Endometrial microvascular endothelial cells (primary cell): ENCODE results near the gene GPBP1. TPM values are rescaled to one million over a fixed set of nuclear protein-coding genes. Genes with fewer than 3 reads are reported as not detected.

Experiments
- in situ Hi-C: cut with HindIII; loops from 2 replicates; pipeline ENCODE4 v1.10.0; 2017; ENCODE audit warnings: low sequenced_read_pairs, low pct_unique_long_range_greater_than_20kb; ENCODE audit errors: inconsistent ontology term
- total RNA-seq: library from RNA; depleted of rRNA; stranded (reverse); fragments of >200 nt; gene quantifications from one replicate; pipeline ENCODE4 v1.2.3, GENCODE V29; 2015; ENCODE audit errors: inconsistent ontology term

GPBP1 gene
- total RNA-seq, 1 donor from 2014 or later = 37.4 TPM

DNA sequence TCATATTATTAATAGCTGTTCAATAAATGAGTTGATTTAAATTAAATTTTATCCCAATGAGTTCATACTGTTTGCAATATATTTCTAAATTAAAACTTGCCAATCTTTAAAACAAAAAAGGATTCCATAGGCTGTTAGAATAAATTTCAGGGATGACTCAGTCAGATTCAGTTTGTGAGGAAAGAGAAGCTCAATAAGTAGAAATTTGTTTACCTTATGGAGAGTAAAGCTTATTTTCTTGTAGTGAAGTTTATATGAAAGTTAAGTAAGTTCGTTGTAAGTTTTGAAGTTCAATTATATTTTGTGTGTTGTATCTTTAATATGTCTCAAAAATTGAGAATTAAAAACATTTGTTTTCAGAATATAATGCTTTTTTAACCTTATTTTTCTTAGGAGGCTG is 29.0 kb downstream of the GPBP1 start:
- in situ Hi-C loops = no loop called here

DNA sequence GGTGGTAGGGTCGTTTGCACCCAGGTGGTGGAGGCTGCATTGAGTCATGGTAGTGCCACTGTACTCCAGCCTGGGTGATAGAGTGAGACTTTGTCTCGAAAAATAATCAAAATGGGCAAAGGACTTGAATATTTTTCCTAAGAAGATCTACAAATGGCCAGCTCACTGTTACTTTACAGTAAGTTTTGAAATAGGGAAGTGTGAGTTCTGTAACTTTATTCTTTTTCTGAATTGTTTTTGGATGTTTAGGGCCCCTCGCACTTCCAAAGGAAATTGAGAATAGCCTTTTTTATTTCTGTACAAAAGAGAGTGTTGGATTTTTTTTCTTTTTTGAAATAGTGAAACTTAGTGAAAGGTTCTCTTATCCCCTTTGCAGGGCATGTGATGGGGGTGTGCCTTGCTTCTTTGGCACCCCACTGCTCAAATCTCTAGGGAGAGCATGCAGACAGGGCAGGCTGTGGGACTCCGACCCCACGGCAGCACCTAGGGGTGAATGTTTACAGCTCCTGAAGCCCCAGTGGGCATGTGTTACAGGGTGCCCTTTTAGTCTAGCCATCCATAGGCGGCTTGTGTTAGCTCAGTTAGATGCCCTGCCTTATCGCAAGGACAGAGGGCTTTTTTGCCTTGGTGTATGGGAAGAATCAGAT is 33.3 kb downstream of the GPBP1 start:
- in situ Hi-C loops = no loop called here

DNA sequence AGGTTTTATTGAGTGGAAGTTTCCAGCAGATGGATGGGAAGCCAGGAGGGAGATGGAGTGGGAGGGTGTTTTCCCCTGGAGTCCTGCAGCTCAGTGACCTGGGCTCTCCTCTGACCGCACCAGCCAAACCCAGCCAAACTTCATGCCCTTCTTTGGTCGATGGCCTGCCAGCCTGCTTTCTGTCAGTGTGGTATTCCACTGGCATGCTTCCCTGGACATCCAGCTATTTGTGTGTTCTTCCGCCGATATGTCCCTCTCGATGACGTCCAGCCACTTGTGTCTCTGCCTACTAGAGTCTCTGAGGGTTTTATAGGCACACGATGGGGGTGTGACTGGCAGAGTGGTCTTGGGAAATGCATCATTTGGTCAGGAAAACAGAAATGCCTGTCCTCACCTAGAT is 33.8 kb downstream of the GPBP1 start:
- in situ Hi-C loops = no loop called here

DNA sequence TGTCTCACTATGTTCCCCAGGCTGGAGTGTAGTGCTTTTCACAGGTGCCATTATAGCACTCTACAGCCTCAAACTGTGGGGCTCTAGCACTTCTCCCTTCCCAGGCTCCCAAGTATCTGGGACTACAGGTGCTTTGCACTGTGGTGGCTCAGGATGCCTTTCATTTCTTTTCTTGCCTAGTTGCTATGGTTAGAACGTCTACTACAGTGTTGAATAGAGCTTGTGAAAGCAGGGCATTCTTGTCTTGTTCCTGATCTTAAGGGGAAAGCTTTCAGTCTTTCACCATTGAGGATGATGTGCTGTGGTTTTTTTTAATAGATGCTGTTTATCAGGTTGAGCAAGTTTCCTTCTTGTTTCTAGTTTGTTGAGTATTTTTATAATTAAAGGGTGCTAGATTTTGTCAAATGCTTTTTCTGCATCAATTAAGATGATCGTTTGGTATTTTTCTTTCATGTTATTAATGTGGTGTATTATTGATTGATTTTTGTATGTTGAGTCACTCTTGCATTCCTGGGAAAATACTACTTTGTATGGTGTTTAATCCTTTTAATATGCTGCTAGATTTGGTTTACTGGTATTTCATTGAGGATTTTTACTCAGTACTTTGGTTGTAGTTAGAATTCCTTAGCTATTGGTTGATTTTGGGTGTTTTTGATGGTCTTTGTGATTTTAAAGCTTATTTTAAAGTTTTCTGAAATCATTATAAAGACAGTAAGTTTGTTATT is 35.6 kb downstream of the GPBP1 start:
- in situ Hi-C loops = no loop called here

DNA sequence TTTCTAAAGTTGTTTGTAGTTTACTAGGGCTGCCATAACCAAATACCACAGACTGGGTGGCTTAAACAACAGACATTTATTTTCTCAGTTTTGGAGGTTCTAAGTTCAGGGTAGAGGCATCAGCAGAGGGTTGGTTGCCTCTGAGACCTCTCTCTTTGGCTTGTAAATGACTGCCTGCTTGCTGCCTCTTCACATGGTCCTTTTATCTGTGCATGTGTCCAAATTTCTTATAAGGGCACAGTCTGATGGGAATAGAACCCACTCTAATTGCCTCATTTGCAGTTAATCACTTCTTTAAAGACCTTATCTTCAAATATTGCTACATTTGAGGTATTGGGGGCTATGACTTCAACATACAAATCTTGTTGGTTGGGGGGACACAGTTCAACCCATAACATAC is 36.8 kb downstream of the GPBP1 start:
- in situ Hi-C loops = no loop called here

DNA sequence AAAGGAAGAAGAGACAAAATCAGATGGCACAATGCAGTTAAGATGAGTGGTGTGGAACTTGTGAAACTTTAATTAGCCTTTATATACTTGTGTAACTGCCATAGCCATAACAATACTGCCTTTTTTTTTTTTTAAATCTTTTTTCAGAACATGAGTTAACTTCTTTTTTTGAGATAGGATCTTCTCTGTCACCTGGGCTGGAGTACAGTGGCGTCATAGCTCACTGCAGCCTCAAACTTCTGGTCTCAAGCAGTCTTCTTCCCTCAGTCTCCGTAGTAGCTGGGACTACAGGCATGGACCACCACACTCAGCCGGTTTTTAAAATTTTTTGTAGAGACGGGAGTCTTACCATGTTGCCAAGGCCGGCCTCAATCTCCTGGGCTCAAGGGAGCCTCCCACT is 37.2 kb downstream of the GPBP1 start:
- in situ Hi-C loops = no loop called here

DNA sequence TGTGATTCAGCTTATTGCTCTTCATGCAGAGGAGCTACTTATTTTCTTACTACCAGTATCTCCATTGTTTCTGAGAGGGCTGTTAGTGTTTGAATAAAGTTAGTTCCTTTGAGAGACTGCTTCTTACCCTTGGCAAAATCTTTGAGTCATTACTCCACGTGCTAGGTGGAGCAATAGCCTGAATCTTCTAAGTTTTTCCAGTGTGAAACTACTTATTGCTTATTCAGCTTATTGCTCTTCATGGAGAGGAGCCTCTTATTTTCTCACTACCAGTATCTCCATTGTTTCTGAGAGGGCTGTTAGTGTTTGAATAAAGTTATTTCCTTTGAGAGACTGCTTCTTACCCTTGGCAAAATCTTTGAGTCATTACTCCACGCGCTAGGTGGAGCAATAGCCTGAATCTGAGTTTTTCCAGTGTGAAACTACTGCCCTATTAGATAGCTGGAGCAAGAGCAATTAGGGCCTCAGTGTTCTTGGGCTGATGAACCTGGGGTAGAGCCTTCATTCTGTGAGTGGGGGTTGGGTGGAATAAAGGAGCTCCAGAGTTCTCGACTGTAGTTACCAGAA is 41.9 kb downstream of the GPBP1 start:
- in situ Hi-C loops = no loop called here

DNA sequence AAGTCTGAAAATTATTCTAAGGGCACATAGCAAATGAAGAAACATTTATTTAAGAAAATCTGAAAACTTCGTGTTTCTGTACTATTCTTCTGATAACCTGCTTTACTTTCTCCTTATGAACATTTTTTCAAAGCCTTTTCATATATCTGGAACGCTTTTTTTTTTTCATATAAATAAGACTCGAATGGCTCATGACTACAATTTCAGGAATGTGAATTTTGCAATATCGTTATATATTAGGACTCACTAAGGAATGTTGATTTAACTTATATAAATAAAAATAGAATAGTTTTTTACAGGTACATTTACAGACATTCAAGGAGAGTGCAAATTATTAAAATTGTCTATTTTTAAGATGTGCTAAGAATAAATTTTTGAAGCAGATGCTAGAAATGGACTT is 42.9 kb downstream of the GPBP1 start:
- in situ Hi-C loops = no loop called here

DNA sequence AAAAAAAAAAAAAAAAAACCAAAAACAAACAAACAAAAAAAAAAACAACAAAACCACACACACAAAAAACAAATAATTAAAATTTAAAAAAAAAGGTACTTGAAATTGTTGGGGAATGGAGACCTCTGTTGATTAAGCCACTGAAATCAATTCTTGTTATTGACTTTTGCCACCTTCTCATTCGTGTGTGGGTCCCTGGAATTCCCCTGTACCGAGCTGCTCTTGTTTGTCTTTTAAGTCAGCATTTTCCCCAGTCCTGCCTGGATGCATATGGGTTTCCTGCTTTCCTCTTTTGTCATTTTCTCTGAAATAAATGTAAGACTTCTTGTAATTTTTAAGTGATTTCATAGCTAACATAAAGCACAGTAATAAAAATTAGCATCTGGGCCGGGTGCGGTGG is 45.5 kb downstream of the GPBP1 start:
- in situ Hi-C loops = no loop called here

DNA sequence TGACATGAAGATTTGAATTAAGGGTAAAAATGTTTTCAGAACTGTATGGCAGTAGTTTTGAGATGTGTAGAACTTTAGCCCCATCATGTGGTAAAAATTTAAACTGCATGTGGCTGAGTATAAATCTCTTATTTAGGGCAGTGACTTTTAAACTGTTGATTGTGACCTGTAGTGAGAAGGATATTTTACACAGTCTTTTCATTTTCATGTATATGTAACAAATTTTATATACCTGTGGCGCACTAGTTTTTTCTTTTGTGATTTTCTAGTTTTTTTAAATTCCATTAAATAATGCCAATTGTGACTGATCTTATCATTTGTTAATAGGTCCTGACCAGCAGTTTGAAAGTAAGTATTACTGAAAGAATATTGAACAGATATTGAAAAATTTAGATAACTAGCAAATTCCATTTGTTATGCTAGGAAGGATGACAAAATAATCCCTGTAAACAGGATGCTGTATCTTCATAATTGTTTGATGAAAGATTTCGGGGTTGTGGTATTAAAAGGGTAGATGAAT is 47.2 kb downstream of the GPBP1 start:
- in situ Hi-C loops = no loop called here

DNA sequence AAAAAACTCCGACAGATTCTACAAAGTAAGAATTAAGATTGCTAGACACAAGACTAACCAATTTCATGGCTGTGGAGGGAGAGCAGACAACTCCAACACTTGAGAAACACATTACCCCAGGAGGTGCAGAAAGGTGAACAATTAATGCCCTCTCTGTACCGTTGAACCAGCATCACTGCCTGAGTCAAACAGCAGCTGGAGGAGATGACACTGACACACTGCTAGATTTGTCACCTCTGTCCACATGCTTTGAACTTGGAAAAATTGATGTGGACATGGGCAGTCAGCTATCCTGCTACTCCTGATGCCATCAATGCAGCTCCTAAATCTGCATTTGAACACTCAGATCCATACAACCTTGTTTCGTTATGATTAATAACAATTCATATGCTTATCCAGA is 51.7 kb downstream of the GPBP1 start:
- in situ Hi-C loops = no loop called here

DNA sequence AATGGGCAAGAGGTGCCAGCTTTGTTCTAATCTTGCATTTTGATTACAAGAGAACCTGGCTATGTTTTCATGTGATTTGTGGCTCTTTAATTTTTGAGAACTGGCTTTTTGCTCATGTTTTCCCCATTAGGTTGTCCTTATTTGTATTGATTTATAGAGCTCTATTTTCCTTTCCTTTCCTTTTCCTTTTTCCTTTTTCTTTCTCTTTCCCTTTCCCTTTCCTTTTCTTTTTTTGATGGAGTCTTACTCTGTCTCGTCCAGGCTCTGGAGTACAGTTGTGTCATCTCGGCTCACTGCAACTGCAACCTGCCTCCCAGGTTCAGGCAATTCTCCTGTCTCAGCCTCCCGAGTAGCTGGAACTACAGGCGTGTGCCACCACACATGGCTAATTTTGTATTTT is 55.5 kb downstream of the GPBP1 start:
- in situ Hi-C loops = no loop called here

DNA sequence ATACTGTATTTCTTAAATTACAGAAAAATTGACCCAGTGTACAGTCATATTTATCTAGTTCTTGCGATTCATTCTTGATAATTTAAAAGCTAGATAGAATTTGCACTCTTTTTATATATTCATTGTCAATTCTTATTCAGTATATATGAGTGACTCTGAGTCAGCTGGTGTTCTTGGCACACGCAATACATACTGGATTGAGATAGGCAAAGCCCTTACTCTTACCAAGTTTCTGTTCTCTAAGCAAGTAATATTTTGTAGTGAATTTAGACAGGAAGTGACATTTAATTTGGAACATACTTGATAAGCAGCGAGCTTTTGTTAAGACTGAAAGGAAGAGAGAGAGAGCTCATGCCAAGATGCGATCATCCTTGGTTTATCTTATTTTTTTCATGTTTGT is 57.7 kb downstream of the GPBP1 start:
- in situ Hi-C loops = no loop called here

DNA sequence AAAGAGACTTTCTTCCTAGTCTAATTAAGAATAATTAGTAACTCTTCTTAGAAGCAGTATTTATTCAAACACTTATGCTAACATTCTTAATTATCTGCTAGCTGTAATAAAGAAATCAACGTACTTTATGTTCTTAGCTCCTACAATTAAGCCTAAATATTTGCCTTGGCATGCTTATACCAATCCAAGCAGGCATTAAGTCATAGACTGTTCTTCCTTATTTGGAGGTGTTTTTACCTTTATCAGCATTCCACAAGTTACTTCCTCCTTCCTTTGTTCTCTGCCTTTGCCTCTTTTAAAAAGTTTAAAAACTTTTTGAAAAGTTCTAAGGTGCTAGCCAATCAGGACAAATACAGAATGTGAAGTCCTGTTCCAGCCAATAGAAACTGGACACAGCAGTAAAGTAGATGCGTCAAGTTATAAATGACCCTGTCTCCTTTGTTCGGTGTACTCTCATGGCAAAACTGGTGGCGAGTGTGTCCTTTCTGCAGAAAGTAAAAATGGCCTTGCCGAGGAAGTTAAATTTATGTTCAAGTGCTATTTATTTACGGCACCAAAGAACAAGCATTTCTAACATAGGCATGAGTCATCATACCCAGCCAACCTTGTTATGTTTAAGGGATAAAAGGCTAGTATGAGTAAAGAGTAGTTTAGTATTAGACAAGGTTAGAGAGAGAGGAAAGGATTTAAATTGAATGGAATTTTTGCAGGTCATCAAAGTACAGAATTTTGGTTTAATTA is 58.6 kb downstream of the GPBP1 start:
- in situ Hi-C loops = no loop called here

DNA sequence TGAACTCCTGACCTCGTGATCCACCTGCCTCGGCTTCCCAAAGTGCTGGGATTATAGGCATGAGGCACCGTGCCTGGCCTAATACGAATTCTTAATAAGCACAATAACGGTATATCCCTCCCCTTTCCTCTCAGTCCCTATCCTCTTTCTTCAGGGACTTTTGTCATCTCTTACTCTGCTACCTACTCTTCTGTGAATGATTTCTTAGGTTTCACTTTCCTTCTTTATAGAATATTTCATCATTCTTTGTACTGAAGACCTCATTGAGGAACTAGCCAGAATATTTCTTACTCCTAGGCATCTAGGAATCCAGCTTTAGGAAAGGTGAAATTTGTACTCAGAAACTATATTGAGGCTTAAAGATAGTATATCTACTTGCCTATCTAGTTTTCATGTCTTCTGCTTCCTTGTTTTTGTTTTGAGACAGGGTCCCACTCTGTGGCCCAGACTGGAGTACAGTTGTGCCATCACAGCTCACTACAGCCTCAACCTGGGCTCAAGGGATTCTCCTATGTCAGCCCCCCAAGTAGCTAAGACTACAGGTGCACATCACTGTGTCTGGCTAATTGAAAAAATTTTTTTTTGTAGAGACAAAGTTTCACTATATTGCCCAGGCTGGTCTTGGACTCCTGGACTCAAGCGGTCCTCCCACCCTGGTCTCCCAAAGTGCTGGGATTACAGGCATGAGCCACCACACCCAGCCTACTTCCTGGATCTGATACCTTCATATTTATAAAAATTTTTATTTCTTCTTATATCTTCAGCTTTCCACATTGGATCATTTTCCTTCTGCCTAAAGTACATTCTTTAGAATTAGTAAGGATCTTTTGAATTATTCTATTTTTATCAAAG is 69.7 kb downstream of the GPBP1 start:
- in situ Hi-C loops = no loop called here

DNA sequence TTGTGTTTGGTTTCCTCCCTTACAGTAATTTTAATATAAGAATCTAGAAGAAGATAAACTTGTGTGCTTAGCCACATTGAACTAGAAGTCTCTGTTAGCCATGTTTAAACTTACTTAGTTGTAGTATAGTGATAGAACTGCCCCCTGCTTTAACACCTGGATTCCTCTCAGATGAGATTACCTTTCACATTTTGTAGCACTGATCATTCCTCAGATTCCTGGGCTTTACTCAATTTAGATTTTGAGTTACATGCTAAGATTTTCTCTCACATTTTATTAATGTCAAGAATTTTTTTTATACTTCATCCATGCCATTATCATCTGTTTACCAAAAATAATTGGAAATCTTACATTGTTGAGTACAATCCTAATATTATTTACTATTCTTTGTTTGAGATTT is 70.5 kb downstream of the GPBP1 start:
- in situ Hi-C loops = no loop called here

DNA sequence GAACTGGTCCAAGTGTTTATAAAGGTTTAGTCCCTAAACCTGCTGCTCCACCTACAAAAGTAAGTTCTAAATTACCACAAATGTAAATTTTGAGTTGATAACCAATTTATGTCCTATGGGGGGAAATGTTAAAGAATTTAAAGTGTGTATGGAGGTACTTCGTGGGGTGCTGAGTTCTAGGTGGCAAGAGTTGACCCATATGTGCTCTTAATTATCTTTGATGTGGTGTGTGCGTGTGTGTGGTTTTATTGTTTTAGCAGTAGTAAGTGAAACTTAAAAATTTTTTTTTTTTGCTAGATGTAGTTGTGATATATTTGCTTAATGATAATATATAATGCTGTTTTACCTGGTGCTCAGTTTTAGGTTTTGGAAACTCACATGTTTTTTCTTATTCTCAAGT is 72.6 kb downstream of the GPBP1 start:
- in situ Hi-C loops = no loop called here

DNA sequence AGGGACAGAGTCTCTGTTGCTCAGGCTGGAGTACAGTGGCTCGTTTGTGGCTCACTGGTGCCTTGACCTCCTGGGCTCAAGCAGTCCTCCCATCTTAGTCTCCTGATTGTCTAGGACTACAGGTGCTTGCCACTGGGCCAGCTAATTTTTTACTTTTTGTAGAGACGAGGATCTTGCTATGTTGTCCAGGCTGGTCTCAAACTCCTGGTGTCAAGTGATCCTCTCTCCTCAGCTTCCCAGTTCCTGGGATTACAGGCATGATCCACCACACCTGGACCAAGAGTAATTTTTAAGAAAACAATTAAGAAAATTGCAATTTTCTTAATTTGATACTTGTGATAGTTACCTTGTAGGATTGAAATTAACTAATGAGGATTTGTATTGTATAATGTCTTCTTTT is 73.9 kb downstream of the GPBP1 start:
- in situ Hi-C loops = no loop called here
